Measurements from ENCODE around the gene GNLY.

GNLY gene

GRCh38 chr2:85690932-85691331 lies 3.2 kb upstream of the GNLY start:
- DNase-seq: no peak

DNA sequence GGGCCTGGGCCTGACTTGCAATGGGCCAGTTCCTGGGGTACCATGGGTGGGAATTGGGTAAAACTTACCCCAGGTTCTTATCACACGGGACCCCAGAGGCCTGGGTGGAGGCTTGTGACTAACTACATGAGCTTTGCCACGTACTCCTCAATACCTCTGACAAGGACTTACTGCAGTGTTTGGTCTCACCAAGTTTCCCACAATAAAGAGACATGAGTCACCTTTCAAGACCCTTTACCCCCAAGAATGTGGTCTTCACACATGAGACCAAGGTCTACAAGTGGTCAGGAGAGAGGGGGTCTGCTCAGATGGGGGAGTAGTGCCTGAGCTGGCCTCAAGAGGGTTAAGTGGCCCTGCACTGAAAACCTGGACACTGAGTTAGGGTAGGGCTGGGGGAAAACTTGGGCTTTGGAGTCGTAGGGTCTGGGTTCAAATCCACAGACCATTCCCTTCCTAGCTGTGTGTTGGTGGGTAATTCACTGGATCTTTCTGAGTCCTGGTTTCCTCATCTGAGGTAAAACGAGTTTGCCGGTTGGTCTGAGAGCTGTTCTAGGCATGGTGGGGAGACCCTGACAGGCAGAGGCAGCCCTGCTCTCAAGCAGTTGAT lies 2.0 kb upstream of the GNLY start:
- DNase-seq: no peak

DNA sequence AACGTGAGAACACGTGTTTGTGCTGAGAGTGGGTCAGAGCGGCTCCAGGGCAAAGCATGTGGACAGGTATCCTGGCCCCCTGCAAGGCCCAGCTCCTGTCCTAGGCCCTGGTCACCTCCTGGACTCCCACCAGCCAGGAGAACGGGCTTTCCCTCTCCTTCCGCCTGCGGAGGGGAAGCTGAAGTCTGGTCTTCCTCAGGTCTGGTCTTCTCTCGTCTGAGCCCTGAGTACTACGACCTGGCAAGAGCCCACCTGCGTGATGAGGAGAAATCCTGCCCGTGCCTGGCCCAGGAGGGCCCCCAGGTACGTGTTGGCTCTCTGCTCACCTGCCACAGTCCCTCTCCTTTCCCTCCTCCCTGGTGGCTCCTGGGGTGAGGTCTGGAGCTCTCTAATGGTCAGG lies 963 bp downstream of the GNLY start:
- DNase-seq: no peak

- no peak for DNase-seq
Observed at GRCh38 chr2:85695691-85696668, 1.8 kb downstream of the GNLY start.

DNA sequence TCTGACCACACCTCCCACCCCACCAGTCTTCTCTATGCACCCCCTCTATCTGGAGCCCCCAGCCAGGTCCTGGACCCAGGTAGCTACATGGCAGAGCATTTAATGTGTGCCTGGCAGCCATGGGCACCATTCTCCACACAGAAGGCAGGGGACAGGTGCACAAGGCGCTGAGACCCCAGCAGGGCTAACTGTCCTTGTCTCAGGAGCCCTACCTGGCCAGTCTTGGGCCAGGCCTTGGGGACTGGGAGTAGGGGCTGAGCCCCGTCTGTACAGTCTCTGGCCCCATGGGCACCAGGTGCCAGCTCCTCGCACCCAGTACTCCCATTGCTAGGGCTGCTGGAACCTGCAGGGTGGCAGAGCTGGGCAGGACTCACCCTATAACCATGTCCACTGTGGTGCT lies 2.9 kb downstream of the GNLY start:
- no peak for DNase-seq

GRCh38 chr2:85697716-85698115 lies 3.6 kb downstream of the GNLY start:
- DNase-seq: no peak

DNA sequence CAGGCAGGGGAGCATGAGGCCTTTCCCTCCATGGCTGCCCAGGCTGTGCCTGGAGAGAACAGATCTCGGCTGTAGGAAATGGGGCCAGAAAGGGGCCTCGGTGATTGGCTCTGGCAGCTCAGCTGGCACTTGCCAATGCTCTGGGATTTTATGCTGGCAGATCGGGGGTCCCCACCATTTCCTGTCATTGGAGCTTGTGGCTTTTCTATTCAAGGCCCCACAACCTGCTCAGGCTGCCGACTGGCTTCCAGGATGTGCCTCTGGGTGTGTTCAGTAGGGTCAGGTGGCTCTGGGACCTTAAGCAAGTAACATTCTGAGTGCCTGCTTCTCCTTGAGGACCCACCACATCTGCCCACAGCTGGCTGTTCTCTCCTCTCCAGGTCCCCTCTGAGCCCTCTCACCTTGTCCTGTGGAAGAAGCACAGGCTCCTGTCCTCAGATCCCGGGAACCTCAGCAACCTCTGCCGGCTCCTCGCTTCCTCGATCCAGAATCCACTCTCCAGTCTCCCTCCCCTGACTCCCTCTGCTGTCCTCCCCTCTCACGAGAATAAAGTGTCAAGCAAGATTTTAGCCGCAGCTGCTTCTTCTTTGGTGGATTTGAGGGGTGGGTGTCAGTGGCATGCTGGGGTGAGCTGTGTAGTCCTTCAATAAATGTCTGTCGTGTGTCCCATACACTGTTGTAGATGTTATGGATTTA lies 4.2 kb downstream of the GNLY start:
- DNase-seq: no peak

DNA sequence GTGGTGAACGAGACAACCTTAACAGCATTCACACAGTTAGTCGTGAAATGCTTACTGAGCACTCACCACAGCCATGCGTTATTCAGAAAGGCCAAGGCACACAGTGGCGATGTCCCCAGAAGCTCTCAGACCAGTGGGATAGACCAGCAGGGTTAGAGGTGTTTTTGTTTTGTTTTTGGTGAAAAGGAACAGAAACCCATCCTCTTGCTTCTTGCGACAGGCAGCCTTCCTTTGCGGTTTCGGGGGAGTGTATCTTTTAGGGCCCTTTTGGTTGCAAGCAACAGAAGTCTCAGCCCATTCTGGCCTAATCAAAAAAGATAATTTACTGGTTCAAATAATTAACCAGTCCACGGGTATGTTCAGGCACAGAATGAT lies 4.7 kb downstream of the GNLY start:
- no peak for DNase-seq

DNA sequence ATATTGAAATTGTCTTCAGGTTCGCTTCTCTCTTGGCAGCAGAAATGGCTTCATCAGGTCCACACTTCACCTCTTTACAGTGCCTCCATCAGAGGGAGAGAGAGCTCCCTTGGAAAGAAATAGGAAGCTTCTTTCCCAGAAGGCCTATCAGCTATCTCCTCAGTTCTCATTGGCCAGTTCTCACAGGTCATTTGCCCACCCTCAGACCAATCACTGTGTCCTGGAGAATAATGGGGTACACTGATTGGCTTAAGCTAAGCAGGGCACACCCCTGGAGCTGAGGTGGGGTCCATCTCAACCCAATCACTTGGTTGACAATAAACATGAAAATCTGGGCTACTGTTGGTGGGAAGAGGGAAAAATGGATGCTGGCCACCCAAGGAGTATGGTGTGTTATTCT lies 5.2 kb downstream of the GNLY start:
- peak; percentile 30 for DNase-seq

- DNase-seq: no peak
Observed at GRCh38 chr2:85702172-85702571, 8.0 kb downstream of the GNLY start.

- no peak for DNase-seq
Observed at GRCh38 chr2:85702800-85703199, 8.6 kb downstream of the GNLY start.

DNA sequence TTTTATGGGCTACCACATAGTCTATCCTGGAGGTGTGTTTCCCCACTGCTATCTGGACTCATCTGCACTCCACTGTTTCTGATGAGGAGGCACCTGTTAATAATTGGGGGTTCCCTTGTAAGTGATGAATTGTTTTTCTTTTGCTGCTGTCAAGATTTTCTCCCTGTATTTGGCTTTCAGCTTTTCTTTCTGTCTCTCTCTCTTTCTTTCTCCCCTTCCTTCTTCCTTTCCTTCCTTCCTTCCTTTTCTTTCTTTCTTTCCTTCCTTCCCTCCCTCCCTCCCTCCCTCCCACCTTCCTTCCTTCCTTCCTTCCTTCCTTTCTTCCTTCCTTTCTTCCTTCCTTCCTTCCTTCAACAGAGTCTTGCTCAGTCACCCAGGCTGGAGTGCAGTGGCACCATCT lies 9.2 kb downstream of the GNLY start:
- DNase-seq: no peak

- no peak for DNase-seq
Observed at GRCh38 chr2:85704038-85704437, 9.9 kb downstream of the GNLY start.

DNA sequence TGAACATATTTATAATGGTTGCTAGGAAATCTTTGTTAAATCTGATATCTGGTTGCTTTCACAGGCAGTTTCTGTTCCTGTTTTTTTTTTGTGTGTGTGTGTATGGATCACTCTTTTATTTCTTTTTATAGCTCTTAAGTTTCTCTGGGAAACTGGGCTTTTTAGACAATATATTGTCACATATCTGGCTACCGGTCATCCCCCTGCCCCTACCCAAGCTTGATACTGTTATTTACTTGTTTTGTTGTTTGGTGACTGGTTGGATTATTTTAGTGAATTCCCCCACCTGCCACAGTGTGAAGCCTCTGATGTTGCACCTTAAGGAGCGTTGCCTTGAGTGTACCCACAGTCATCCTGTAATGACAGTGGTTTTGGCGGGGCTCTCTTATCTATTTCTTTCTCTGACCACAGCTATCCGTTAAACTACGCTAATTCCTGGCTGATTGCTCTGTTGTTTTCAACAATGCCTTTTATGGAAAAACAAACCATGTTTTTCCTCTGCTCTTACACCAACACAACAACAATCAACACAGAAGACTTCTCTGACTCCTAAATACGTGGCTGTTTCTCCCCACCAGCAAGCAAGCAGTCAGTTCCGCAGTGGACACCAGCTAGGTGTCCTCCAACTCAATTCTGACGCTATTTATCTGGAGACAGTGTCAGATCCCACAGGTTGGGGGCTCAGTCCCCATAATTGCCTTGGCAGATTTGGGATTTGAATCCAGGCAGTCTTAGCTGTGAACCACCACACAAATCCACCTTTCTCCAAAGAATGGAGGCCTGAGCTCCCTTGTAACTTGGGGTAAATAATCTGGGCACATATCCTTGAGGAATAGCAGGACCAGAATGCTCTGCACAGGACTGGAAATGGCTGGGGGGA lies 10.9 kb downstream of the GNLY start:
- DNase-seq: no peak

DNA sequence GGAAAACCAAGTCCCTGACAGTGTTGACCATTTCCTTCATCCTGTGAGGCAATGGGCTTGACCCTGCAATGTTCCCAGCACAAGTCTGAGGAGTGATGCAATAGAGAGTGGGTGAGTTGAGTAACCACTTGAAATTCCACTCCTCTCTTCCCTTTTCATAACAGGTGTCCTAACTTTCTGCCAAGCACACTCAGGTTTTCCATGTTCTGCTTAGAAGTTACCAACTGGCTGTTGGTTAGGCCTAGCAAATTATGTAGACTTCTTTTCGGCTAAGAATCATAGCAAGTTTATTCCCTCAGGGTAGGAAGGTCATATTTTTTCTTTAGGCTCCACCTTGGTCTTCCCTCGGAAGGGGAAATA lies 11.5 kb downstream of the GNLY start:
- DNase-seq: no peak

DNA sequence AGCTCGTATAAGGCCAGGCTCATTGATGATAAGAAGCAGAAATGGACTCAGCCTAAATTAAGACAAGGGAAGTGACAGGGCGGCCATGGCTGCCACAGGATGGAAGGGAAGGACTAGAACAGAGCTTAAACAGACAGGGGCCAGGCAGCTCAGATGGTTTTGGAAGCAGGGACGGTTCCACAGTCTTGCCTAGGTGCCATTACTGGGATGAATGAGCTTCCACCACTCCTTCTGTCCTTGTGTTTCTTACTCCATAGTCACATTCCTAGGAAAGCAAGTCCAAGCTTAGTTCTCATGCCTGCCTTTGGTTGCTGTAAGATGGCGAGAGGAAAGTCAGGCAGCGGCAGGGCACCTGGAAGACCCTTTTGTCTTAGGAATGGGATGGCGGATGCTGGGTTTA lies 11.9 kb downstream of the GNLY start:
- no peak for DNase-seq

GRCh38 chr2:85706599-85707296 lies 12.6 kb downstream of the GNLY start:
- no peak for DNase-seq

DNA sequence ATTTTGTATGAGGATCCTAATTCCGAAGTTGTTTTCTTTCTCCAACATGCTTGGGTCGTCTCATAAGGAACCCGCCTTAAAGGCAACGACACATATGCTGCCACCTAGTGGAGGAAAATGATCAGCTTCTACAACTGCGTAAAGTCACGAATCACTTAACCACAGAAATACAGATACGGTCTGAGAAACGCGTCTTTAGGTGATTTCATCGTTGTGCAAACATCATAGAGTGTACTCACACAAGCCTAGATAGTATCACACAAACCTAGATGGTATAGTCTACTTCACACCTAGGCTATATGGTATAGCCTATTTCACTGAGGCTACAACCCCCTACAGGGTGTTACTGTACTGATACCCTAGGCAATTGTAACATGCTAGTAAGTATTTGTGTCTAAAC lies 13.1 kb downstream of the GNLY start:
- peak; percentile 89 for DNase-seq

DNA sequence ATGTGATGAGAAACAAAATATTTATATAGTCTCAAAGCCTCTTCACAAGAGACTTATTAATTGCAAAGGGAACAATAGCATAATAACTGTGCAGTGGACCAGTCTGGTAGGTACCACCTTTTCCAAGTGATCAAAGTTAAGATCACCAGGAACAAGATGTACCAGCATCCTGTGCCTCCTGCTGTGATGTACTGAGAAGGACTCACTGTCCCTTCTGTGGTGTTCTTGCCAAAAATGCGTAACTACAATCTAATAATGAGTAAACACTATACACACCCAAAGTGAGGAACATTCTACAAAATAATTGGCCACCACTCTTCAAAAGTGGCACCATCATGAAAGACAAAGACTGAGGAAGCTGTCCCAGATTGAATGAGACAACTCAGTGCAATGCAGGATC lies 14.5 kb downstream of the GNLY start:
- no peak for DNase-seq

GRCh38 chr2:85709401-85709811 lies 15.2 kb downstream of the GNLY start:
- DNase-seq: no peak

DNA sequence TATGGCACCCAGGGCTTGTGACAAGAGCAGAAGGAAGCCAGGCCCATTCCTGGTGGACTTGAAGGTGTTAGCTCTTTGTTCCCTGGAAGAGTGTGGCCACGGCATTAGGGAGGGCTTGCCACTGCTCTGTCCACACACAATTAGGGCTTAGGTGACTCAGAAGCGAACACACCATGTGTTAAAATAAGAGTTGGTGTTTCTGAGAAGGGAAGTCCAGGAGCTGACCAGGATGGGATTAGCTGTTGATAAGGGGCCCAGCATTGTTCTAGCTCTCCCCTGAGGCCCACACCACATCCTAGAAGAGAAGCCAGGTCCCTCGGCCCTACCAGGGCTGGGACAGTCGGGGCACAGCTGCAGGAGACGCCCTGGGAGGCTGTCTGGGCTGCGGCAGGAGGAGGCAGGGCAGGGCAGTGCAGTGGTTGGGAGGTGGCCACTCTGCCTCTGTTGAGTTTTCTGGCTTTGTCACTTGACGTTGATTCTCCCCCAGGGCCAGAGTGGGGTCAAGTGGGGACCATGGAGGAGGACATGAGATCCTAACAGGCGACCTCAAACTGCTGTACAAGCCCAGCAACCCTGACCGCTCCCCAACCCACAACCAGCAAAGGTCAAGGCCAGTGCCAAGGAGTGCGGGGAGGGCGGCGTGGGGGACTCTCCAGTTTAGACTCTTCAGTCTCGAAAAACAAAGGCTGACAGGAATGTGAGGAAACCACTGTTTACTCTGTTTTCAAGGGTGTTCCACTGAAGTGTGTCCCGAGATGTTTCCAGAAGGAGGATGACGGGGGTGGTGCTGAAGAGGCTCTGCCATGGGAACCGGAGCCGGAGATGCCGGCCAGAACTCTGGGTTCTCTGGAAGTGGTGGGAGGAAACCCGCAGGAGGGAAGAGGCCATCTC lies 16.8 kb downstream of the GNLY start:
- DNase-seq: no peak

All from NCI-H82 (cell line).